Effector memory CD4-positive, alpha-beta T cell (primary cell): ENCODE measurements around the gene AP1G2.

Experiments used
- DNase-seq, 3 donors: peaks; one replicate each; pipeline ENCODE4 v3.0.0-alpha.2; 2020
- H3K27ac ChIP-seq: 2 replicates; pipeline ENCODE4 v1.7.0; 2013; ENCODE audit warnings: mild to moderate bottlenecking, low read length, moderate library complexity; ENCODE audit not compliant: insufficient read depth, poor library complexity, severe bottlenecking
- H3K27me3 ChIP-seq: replicated peaks from 2 replicates; pipeline ENCODE4 v1.7.0; 2013; ENCODE audit warnings: mild to moderate bottlenecking, low read length; ENCODE audit not compliant: insufficient read depth, control insufficient read depth, poor library complexity, severe bottlenecking
- H3K36me3 ChIP-seq: 2 replicates; pipeline ENCODE4 v1.7.0; 2013; ENCODE audit warnings: mild to moderate bottlenecking, low read length, moderate library complexity; ENCODE audit not compliant: control insufficient read depth, insufficient read depth
- H3K4me1 ChIP-seq: 2 replicates; pipeline ENCODE4 v1.7.0; 2013; ENCODE audit warnings: low read length, mild to moderate bottlenecking; ENCODE audit not compliant: control insufficient read depth, insufficient read depth, poor library complexity, severe bottlenecking
- H3K4me3 ChIP-seq: 2 replicates; pipeline ENCODE4 v1.7.0; 2013; ENCODE audit warnings: low read length, low read depth, mild to moderate bottlenecking; ENCODE audit not compliant: insufficient read depth, poor library complexity, severe bottlenecking
- H3K9me3 ChIP-seq: 2 replicates; pipeline ENCODE4 v1.7.0; 2013; ENCODE audit warnings: mild to moderate bottlenecking, low read length, moderate library complexity; ENCODE audit not compliant: control insufficient read depth

AP1G2 gene

DNA sequence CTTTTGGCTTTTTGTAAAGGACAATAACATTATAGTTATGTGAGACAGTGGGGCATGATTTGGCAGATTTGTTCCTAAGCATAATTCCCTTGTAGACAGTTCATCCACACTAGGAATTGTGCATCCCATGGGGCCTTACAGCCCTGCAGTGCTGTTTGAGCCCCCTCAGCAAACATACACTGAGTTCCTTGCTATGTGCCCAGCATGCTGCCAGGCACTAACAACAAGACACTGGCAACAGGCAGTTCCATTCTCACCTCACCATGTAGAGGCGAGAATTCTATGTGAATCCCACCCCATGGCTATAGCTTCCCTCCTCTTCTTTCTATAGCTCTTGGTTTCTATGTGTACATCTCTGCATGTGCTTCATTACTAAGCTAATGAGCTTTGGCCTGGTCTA is 9.6 kb downstream of the AP1G2 start:
- Histone ChIP-seq H3K36me3 (peaks cover 39% of the 10 kb centered on the region), H3K9me3 (no peaks in the 10 kb centered on the region), H3K27ac (no peak overlapping the region), H3K27me3 (no peaks in the 10 kb centered on the region), H3K4me3 (no peak overlapping the region), H3K4me1 (peaks cover 10% of the 10 kb centered on the region)
- DNase-seq: no peak

DNA sequence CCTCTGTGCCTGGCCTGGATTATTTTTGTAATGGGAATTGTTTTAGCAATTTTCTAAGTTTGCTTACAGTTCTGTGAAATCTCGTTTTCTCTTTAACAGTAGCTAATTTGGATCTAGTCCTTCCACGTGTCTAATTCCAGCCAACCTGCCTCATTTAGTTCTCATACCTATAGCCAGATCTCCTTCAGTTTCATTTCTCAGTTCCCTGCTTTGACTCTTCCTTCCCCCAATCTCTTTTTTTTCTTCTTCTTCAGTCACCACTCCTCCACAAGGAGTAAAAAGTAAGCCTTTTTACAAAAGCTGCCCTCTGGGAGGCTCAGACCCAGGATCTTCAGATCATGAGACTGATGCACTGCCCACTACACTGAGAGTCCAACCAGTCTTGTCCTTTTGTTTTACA is 10.1 kb downstream of the AP1G2 start:
- no peaks in the 10 kb centered on the region for H3K27me3 ChIP-seq

DNA sequence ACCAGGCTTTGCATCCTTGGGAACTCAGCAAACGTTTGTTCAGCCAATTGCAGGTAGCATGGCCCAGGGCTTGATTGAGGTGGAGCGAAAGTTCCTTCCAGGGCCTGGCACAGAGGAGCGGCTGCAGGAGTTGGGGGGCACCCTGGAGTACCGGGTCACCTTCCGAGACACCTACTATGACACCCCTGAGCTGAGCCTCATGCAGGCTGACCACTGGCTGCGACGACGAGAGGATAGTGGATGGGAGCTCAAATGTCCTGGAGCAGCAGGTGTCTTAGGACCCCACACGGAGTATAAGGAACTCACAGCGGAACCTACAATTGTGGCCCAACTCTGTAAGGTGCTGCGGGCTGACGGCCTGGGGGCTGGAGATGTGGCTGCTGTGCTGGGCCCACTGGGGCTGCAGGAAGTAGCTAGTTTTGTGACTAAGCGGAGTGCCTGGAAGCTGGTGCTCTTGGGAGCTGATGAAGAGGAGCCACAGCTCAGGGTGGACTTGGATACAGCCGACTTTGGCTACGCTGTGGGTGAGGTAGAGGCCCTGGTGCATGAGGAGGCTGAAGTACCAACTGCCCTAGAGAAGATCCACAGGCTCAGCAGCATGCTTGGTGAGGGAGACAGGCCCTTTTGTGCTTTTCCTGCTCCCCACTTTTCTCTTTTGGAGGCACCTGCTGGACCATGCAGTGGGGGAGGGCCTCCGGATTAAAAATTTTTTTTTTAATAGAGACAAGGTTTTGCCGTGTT is 10.7 kb downstream of the AP1G2 start:
- Histone ChIP-seq H3K27me3 (no peaks in the 10 kb centered on the region), H3K4me3 (peak overlapping the region; percentile 96), H3K9me3 (no peaks in the 10 kb centered on the region), H3K36me3 (peaks cover 32% of the 10 kb centered on the region), H3K4me1 (peaks cover 13% of the 10 kb centered on the region), H3K27ac (peak overlapping the region; percentile 88)
- DNase-seq: no peak

More for the DNA sequence above, 10.1 kb downstream of the AP1G2 start:
- no peaks in the 10 kb centered on the region for H3K9me3 ChIP-seq
- peaks cover 10% of the 10 kb centered on the region for H3K4me1 ChIP-seq
- no peak overlapping the region for H3K4me3 ChIP-seq
- H3K27ac ChIP-seq: peak overlapping the region; percentile 88
- peaks cover 39% of the 10 kb centered on the region for H3K36me3 ChIP-seq
- no peak for DNase-seq

DNA sequence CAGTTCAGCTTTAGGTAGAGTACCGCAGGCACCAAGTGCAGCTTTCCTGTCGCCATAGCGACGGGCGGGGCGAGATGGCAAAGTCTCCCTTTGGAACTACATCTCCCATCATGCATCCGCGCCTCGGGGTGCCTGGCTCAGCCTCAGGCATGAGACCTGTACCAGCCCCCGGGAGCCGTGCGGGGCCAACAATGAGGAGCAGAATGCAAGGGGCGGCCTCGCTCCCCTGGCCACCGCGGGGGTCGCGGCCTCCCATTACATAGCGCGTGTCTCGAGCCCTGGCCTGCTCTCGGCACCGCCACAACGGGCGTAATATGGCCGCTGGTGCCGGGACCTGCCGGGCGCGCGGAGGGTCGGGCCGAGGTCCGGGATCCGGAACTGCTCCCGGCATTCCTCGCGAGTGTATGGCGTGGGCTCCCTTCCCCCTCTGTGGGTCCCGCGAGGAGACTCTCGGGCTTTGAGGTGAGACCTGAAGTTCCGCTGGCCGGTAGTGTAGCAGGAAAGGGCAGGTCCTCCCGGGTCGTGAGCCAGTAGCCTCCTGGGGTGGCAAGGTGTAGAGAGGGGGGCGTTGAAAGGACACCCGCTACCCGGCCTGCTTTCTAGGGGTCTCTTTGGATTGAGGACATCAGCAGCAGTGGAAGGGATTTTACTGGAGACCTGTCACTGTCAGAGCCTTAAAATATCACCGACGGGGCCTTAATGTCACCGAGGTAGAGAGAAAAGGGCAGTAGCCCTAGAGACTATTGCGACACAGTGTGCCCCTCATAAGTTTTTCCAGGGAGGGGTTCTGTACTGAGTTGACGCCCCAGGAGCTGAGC is 11.5 kb downstream of the AP1G2 start, which contains the start of gene THTPA:
THTPA (plus strand) TSS at position 390 of the 818 bp plus-strand sequence. CDS start 487 bp downstream, outside the sequence.
- DNase-seq: peak; percentile 82 to 89 (median 87)

DNA sequence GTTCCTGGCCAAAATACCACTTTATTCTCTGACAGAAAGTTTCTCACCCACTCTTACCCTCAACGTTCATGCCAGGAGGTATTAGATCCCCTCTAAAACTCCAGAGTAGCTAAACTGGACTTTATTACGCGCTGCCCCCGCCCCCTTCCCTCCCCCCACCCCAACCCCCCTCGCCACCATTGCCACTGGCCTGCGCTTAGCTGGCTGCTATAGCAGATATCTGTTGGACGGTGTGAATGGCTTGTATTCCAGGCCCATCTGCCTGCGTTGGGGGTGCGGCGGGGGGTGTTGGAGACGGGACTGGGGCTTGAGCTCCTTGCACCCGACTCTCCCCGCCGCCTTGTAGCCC is 12.1 kb downstream of the AP1G2 start:
- no peak for DNase-seq
- Histone ChIP-seq H3K9me3 (no peaks in the 10 kb centered on the region), H3K27ac (peak overlapping the region; percentile 88), H3K4me3 (peak overlapping the region; percentile 96), H3K27me3 (peaks cover 8% of the 10 kb centered on the region), H3K36me3 (peaks cover 20% of the 10 kb centered on the region), H3K4me1 (peaks cover 26% of the 10 kb centered on the region)

More for the DNA sequence above, 11.5 kb downstream of the AP1G2 start, which contains the start of gene THTPA:
- Histone ChIP-seq H3K9me3 (no peaks in the 10 kb centered on the region), H3K36me3 (peaks cover 25% of the 10 kb centered on the region), H3K4me3 (peak within 1 kb of the TSS; percentile 96), H3K27me3 (peaks cover 2% of the 10 kb centered on the region), H3K4me1 (peaks cover 20% of the 10 kb centered on the region), H3K27ac (peak within 1 kb of the TSS; percentile 88)

DNA sequence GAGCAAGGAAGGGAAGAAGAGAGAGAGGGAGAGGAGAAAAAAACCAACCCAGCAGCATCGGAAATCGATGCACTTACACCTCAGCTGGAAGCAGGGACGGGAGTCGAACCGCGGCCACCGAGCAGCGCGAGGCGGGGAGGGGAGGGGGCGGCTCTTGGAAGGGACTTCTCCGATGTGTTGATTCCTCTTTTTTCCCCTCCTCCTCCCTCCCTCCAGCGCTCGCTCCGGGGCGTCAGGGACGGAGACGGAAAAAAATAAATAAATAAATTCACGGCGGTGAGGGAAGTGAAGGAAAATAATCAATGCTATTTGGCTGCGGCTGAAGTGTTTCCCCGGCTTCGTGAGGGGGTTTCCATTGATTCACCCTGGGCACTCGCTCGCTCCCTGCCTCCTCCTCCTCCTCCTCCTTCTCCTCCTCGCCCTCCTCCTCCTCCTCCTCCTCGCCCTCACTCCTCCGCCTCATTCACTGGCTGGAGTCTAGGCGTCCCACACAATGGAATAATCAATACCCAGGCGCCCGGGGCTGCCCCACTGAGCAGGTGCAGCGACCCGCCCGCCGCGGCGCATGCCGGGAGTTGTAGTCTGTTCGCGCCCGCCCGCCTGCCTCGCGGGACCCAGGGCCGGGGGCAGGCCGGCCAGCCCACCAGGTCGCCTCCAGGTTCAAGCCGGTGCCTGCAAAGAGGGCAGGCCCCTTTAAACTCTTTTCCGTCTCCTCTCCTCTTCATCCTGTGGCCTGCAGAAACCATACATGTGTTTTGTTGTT is 16.1 kb downstream of the AP1G2 start, which contains the start of gene ZFHX2:
ZFHX2 (minus strand) TSS at position 500 of the 763 bp plus-strand sequence. CDS start 16,440 bp downstream, outside the sequence.
- H3K27me3 ChIP-seq: peaks cover 15% of the 10 kb centered on the region
- H3K4me1 ChIP-seq: peaks cover 20% of the 10 kb centered on the region
- no peaks in the 10 kb centered on the region for H3K36me3 ChIP-seq
- peak within 1 kb of the TSS; percentile 66 for H3K4me3 ChIP-seq
- peak within 1 kb of the TSS; percentile 40 for H3K27ac ChIP-seq
- H3K9me3 ChIP-seq: no peaks in the 10 kb centered on the region
- peak; percentile 53 to 65 (median 58) for DNase-seq

DNA sequence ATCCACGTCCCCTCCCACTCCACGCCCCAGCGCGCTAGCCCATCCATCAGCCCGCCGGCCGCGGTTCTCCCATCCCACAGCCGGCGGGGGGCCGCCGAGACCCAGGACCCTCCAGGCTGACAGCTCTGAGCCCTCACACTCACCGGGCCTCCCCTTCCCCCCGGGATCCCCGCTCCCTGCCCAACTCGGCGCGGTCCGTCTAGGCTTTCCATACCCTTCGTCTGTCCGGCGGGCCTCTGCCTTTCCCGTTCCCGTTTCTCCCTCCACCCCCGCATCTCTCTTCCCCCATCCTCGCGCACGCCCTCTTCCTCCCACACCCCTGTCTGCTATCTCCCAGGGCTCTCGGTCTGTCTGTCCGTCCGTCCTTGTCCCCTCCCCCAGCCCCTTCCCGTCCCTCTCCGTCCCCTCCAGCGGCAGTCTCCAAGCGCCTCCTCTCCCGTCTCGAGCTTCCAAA is 16.8 kb downstream of the AP1G2 start:
- Histone ChIP-seq H3K9me3 (no peaks in the 10 kb centered on the region), H3K27ac (peak overlapping the region; percentile 40), H3K4me1 (peaks cover 16% of the 10 kb centered on the region), H3K27me3 (peaks cover 15% of the 10 kb centered on the region), H3K4me3 (peak overlapping the region; percentile 66), H3K36me3 (no peaks in the 10 kb centered on the region)
- DNase-seq: no peak

DNA sequence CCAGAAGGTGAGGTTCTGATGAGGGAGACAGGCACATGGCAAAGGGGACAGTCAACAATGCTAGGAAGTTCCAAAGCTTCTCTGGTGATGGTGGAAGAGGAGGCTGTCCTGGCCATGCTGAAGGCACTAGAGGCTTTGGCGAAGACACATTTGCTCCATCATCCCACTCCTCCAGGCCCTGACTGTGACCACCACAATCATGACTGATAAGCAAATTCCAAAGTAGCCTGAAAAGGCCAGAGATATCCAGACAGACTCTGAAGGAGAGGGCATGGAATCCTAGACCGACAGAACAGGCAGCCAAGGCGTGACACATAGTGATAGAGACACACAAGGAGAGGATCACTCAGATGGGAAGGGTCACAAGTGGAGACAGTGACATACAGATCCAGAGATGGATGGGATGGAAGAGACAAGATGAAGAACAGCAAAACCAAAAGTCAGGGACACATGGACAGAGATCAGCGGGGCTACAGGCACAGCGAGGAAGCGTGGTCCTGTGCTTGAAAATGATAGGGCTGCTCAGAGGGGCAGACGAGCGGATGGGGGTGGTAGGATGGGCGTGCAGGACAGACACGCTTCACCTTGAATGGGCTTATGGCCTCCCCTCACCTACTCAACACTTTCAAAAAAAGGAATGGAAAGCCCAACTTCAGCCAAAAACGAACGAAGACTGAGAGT is 17.3 kb downstream of the AP1G2 start:
- Histone ChIP-seq H3K9me3 (no peaks in the 10 kb centered on the region), H3K4me1 (peaks cover 16% of the 10 kb centered on the region), H3K36me3 (no peaks in the 10 kb centered on the region), H3K27me3 (peaks cover 15% of the 10 kb centered on the region), H3K4me3 (peak overlapping the region; percentile 66), H3K27ac (no peak overlapping the region)
- no peak for DNase-seq
